ENCODE measurements around the gene TMEM185A. TPM values are rescaled to one million over a fixed set of nuclear protein-coding genes. Genes with fewer than 3 reads are reported as not detected.

TMEM185A gene
- polyA plus RNA-seq, 1 donor from 2014 or later = 36.5 TPM

DNA sequence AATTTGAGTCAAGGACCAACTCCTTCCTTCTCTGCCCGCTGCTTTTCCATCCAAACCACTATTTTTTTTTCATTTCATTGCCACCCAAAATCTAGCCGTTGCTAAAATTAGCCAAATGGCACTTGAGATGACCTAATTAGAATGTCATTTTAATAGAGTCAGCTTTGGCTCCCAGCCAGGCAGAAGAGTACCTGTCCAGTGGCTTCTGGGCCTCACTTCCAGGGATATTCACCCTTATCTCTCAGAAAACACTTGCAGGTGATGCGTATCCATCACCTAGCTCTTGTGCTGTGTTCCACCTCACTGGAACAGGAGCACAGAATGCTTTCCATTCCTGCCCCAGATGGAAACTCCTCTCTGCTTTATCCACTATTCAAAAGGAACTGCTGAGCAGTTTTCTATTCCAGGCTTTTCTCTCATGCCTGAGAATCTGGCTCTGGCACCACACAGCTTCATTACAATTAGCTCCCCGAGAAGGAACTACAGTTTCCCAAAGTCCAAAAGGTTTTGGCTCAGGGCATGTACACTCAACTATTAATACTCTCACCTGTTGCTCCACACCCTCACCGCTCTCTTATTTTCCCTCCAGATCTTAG lies 62.8 kb downstream of the TMEM185A start:
- Histone ChIP-seq H3K27ac (ENCODE audit: low read length) (no peak overlapping the region), H3K9ac (ENCODE audit: low read length) (no peak overlapping the region), H3K27me3 (ENCODE audit: insufficient read depth, low read depth, low read length) (no peaks in the 10 kb centered on the region), H3K9me2 (ENCODE audit: insufficient read depth, low read length) (no peaks in the 10 kb centered on the region), H3K4me3 (ENCODE audit: low read length) (no peak overlapping the region), H4K20me1 (ENCODE audit: insufficient read depth) (no peaks in the 10 kb centered on the region), H3K4me2 (ENCODE audit: low read length) (no peak overlapping the region), H3K79me2 (replicated peaks; ENCODE audit: insufficient read depth, low read length) (no peaks in the 10 kb centered on the region), H2AFZ (ENCODE audit: low read depth, low read length) (no peak overlapping the region), H3K36me3 (ENCODE audit: insufficient read depth, low read length) (no peaks in the 10 kb centered on the region), H3K9me3 (ENCODE audit: low read length) (no peaks in the 10 kb centered on the region), H3F3A (ENCODE audit: insufficient read depth, low read length, poor library complexity, severe bottlenecking) (no peaks in the 10 kb centered on the region)
- no peak for TF ChIP-seq RAD21 (conservative IDR thresholded peaks at IDR 0.05)
- TF ChIP-seq POLR2AphosphoS5 (IDR thresholded peaks at IDR 0.05) = no peak
- TF ChIP-seq SMC3 (conservative IDR thresholded peaks at IDR 0.05; ENCODE audit: poor library complexity) = no peak
- no peak for TF ChIP-seq TAF1 (IDR thresholded peaks at IDR 0.05; ENCODE audit: low read depth)
- no peak for TF ChIP-seq EP300 (conservative IDR thresholded peaks at IDR 0.05; ENCODE audit: poor library complexity, severe bottlenecking)
- no peak for TF ChIP-seq EZH2 (IDR thresholded peaks at IDR 0.05; ENCODE audit: borderline replicate concordance, insufficient read depth, low read length, poor library complexity, severe bottlenecking)
- no peak for TF ChIP-seq MXI1 (conservative IDR thresholded peaks at IDR 0.05; ENCODE audit: poor library complexity, severe bottlenecking)
- TF ChIP-seq, protein P1, sequence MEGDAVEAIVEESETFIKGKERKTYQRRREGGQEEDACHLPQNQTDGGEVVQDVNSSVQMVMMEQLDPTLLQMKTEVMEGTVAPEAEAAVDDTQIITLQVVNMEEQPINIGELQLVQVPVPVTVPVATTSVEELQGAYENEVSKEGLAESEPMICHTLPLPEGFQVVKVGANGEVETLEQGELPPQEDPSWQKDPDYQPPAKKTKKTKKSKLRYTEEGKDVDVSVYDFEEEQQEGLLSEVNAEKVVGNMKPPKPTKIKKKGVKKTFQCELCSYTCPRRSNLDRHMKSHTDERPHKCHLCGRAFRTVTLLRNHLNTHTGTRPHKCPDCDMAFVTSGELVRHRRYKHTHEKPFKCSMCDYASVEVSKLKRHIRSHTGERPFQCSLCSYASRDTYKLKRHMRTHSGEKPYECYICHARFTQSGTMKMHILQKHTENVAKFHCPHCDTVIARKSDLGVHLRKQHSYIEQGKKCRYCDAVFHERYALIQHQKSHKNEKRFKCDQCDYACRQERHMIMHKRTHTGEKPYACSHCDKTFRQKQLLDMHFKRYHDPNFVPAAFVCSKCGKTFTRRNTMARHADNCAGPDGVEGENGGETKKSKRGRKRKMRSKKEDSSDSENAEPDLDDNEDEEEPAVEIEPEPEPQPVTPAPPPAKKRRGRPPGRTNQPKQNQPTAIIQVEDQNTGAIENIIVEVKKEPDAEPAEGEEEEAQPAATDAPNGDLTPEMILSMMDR (IDR thresholded peaks at IDR 0.05; ENCODE audit: poor library complexity, severe bottlenecking) = no peak
- TF ChIP-seq, protein P2, sequence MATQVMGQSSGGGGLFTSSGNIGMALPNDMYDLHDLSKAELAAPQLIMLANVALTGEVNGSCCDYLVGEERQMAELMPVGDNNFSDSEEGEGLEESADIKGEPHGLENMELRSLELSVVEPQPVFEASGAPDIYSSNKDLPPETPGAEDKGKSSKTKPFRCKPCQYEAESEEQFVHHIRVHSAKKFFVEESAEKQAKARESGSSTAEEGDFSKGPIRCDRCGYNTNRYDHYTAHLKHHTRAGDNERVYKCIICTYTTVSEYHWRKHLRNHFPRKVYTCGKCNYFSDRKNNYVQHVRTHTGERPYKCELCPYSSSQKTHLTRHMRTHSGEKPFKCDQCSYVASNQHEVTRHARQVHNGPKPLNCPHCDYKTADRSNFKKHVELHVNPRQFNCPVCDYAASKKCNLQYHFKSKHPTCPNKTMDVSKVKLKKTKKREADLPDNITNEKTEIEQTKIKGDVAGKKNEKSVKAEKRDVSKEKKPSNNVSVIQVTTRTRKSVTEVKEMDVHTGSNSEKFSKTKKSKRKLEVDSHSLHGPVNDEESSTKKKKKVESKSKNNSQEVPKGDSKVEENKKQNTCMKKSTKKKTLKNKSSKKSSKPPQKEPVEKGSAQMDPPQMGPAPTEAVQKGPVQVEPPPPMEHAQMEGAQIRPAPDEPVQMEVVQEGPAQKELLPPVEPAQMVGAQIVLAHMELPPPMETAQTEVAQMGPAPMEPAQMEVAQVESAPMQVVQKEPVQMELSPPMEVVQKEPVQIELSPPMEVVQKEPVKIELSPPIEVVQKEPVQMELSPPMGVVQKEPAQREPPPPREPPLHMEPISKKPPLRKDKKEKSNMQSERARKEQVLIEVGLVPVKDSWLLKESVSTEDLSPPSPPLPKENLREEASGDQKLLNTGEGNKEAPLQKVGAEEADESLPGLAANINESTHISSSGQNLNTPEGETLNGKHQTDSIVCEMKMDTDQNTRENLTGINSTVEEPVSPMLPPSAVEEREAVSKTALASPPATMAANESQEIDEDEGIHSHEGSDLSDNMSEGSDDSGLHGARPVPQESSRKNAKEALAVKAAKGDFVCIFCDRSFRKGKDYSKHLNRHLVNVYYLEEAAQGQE (IDR thresholded peaks at IDR 0.05; ENCODE audit: borderline replicate concordance) = no peak

DNA sequence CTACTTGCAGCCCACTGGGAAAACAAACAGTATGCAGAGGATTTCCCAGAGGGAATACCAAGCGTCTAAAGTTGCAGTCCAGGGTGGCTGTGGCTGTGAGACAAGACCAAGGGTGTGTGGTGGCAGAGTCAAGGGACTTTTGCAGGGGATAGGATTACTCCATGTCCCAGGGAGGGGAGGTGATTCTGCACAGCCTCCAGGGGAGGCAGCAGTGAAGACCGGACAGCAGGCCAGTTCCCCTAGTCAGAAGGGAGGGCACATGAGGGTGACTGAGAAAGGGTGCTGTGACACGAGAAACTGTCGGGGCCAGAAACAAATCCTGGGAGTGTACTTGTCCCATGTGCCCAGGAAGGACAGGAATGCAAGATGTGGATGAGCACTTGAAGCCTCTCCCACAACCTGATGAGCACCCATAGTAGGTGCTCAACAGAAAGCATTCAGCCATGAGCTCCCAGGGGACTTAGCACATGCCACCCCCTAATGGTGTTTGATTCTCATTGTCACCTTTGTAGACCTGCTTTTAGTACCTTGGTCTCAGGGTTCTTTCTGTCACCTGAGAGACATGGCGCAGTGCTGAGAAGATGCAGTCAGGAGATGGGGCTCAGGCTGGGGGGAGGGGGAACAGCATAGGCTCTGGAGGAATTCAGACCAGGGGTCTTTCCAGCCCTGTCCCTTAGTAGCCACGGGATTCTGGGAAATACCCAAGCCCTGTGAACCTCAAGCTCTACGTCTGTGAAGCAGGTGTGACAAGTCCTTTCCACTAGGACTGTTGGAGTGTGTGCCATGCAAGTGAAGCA lies 63.8 kb downstream of the TMEM185A start:
- Histone ChIP-seq H4K20me1 (ENCODE audit: insufficient read depth) (no peaks in the 10 kb centered on the region), H3K4me3 (ENCODE audit: low read length) (no peak overlapping the region), H3K9me3 (ENCODE audit: low read length) (no peaks in the 10 kb centered on the region), H3F3A (ENCODE audit: insufficient read depth, low read length, poor library complexity, severe bottlenecking) (no peaks in the 10 kb centered on the region), H3K9ac (ENCODE audit: low read length) (no peak overlapping the region), H3K4me2 (ENCODE audit: low read length) (no peak overlapping the region), H3K79me2 (replicated peaks; ENCODE audit: insufficient read depth, low read length) (no peaks in the 10 kb centered on the region), H3K27me3 (ENCODE audit: insufficient read depth, low read depth, low read length) (no peaks in the 10 kb centered on the region), H2AFZ (ENCODE audit: low read depth, low read length) (no peak overlapping the region), H3K36me3 (ENCODE audit: insufficient read depth, low read length) (no peaks in the 10 kb centered on the region), H3K27ac (ENCODE audit: low read length) (no peak overlapping the region), H3K9me2 (ENCODE audit: insufficient read depth, low read length) (no peaks in the 10 kb centered on the region)
- TF ChIP-seq POLR2AphosphoS5 (IDR thresholded peaks at IDR 0.05) (no peak), EZH2 (IDR thresholded peaks at IDR 0.05; ENCODE audit: borderline replicate concordance, insufficient read depth, low read length, poor library complexity, severe bottlenecking) (no peak), SMC3 (conservative IDR thresholded peaks at IDR 0.05; ENCODE audit: poor library complexity) (no peak), RAD21 (conservative IDR thresholded peaks at IDR 0.05) (no peak), MXI1 (conservative IDR thresholded peaks at IDR 0.05; ENCODE audit: poor library complexity, severe bottlenecking) (no peak), TAF1 (IDR thresholded peaks at IDR 0.05; ENCODE audit: low read depth) (no peak), EP300 (conservative IDR thresholded peaks at IDR 0.05; ENCODE audit: poor library complexity, severe bottlenecking) (no peak)
- TF ChIP-seq, protein P2 (IDR thresholded peaks at IDR 0.05; ENCODE audit: borderline replicate concordance) = no peak
- TF ChIP-seq, protein P1 (IDR thresholded peaks at IDR 0.05; ENCODE audit: poor library complexity, severe bottlenecking) = no peak

All from neural cell (in vitro differentiated cells).